DOHH2 (cell line): ENCODE measurements around the gene RNU5B-1.
"Not testable (repeated sequence)": the region's sequence is repeated elsewhere in the genome, so short reads cannot be mapped to it uniquely, and the experiment has no call there.

Experiments
- H3F3A ChIP-seq: fragments of 200-600 bp; sonication (generic), shearing (Covaris generic); 2 replicates; pipeline ENCODE4 v1.6.0; 2016; ENCODE audit warnings: antibody characterized with exemption, mild to moderate bottlenecking; ENCODE audit not compliant: control insufficient read depth, insufficient read depth
- H3K27ac ChIP-seq: fragments of 200-600 bp; sonication (generic); 2 replicates; pipeline ENCODE4 v1.5.1; 2014; ENCODE audit warnings: low read depth, mild to moderate bottlenecking, low read length, moderate library complexity
- H3K27me3 ChIP-seq: fragments of 200-600 bp; sonication (generic); 2 replicates; pipeline ENCODE4 v1.6.1; 2014; ENCODE audit warnings: mild to moderate bottlenecking, low read length, mixed read lengths; ENCODE audit not compliant: control insufficient read depth
- H3K36me3 ChIP-seq: fragments of 200-600 bp; sonication (generic); 2 replicates; pipeline ENCODE4 v1.6.1; 2014; ENCODE audit warnings: mild to moderate bottlenecking, low read length, moderate library complexity, mixed read lengths; ENCODE audit not compliant: control insufficient read depth
- H3K4me1 ChIP-seq: fragments of 200-600 bp; sonication (generic); 2 replicates; pipeline ENCODE4 v1.6.1; 2014; ENCODE audit warnings: mild to moderate bottlenecking, low read length, mixed read lengths; ENCODE audit not compliant: control insufficient read depth
- H3K4me2 ChIP-seq: fragments of 200-600 bp; sonication (generic); 2 replicates; pipeline ENCODE4 v1.6.0; 2014; ENCODE audit warnings: mild to moderate bottlenecking, low read length, moderate library complexity
- H3K4me3 ChIP-seq: fragments of 200-600 bp; sonication (generic); 2 replicates; pipeline ENCODE4 v1.5.1; 2014; ENCODE audit warnings: mild to moderate bottlenecking, low read length, mixed read lengths
- H3K79me2 ChIP-seq: fragments of 200-600 bp; sonication (generic); 2 replicates; pipeline ENCODE4 v1.6.1; 2014; ENCODE audit warnings: mild to moderate bottlenecking, low read length, mixed read lengths; ENCODE audit not compliant: control insufficient read depth
- H3K9me2 ChIP-seq: fragments of 200-600 bp; sonication (generic); replicated peaks from 2 replicates; pipeline ENCODE4 v1.6.1; 2014; ENCODE audit warnings: mild to moderate bottlenecking, low read length, mixed read lengths; ENCODE audit not compliant: control insufficient read depth
- H3K9me3 ChIP-seq: fragments of 200-600 bp; sonication (generic); 2 replicates; pipeline ENCODE4 v1.6.1; 2014; ENCODE audit warnings: antibody characterized with exemption, low read length, mixed read lengths; ENCODE audit not compliant: control insufficient read depth, insufficient read depth
- H4K20me1 ChIP-seq: fragments of 200-600 bp; sonication (generic); 2 replicates; pipeline ENCODE4 v1.6.0; 2014; ENCODE audit warnings: low read depth, mild to moderate bottlenecking, antibody characterized with exemption, low read length, moderate library complexity; ENCODE audit not compliant: control insufficient read depth, insufficient read depth
- CTCF ChIP-seq: fragments of 200-600 bp; sonication (generic); IDR thresholded peaks from one replicate; pipeline ENCODE4 v1.5.1; 2014; ENCODE audit warnings: antibody characterized with exemption, mild to moderate bottlenecking, low read depth, low read length; ENCODE audit not compliant: poor library complexity, severe bottlenecking
- EZH2phosphoT487 ChIP-seq: fragments of 200-600 bp; sonication (generic); IDR thresholded peaks from 2 replicates; pipeline ENCODE4 v1.6.1; 2017; ENCODE audit warnings: borderline replicate concordance, mild to moderate bottlenecking, antibody characterized with exemption, low read length, moderate library complexity, mixed read lengths

The RNU5B-1 gene

GRCh38 chr15:65344214-65344913, 39.9 kb downstream of the RNU5B-1 start:
- no peaks in the 10 kb centered on the region for H3K9me2 ChIP-seq
- TF ChIP-seq EZH2phosphoT487 (no peak), CTCF (no peak)
- H3K27ac ChIP-seq: no peak overlapping the region
- H3K36me3 ChIP-seq: no peaks in the 10 kb centered on the region
- H3K27me3 ChIP-seq: peaks cover 31% of the 10 kb centered on the region
- H3K4me3 ChIP-seq: no peak overlapping the region
- H3K79me2 ChIP-seq: no peaks in the 10 kb centered on the region
- H3K9me3 ChIP-seq: no peaks in the 10 kb centered on the region
- no peaks in the 10 kb centered on the region for H3F3A ChIP-seq
- H3K4me2 ChIP-seq: no peak overlapping the region
- H4K20me1 ChIP-seq: no peaks in the 10 kb centered on the region
- H3K4me1 ChIP-seq: peaks cover 10% of the 10 kb centered on the region

- peaks cover 5% of the 10 kb centered on the region for H3K4me1 ChIP-seq
- no peak overlapping the region for H3K27ac ChIP-seq
- no peaks in the 10 kb centered on the region for H3F3A ChIP-seq
- H3K27me3 ChIP-seq: peaks cover 31% of the 10 kb centered on the region
- no peaks in the 10 kb centered on the region for H3K9me2 ChIP-seq
- no peaks in the 10 kb centered on the region for H3K79me2 ChIP-seq
- no peak overlapping the region for H3K4me3 ChIP-seq
- no peaks in the 10 kb centered on the region for H4K20me1 ChIP-seq
- H3K36me3 ChIP-seq: no peaks in the 10 kb centered on the region
- H3K9me3 ChIP-seq: no peaks in the 10 kb centered on the region
- H3K4me2 ChIP-seq: no peak overlapping the region
- TF ChIP-seq CTCF: no peak
- TF ChIP-seq EZH2phosphoT487: no peak
These were observed 40.4 kb downstream of the RNU5B-1 start for GRCh38 chr15:65344914-65345275.

- Histone ChIP-seq H3K4me3 (no peak overlapping the region), H3F3A (no peaks in the 10 kb centered on the region), H3K4me2 (no peak overlapping the region), H3K79me2 (no peaks in the 10 kb centered on the region), H3K27me3 (peaks cover 31% of the 10 kb centered on the region), H3K4me1 (no peaks in the 10 kb centered on the region), H3K9me2 (no peaks in the 10 kb centered on the region), H3K9me3 (peaks cover 4% of the 10 kb centered on the region; the same call in 1 of the 2 replicates), H3K36me3 (no peaks in the 10 kb centered on the region), H4K20me1 (no peaks in the 10 kb centered on the region), H3K27ac (no peak overlapping the region)
- TF ChIP-seq CTCF (no peak), EZH2phosphoT487 (no peak)
These were observed 42.5 kb downstream of the RNU5B-1 start for GRCh38 chr15:65346856-65347598.

- H3K27ac ChIP-seq, H3F3A ChIP-seq, H3K4me1 ChIP-seq, H3K4me2 ChIP-seq, H3K4me3 ChIP-seq, H3K79me2 ChIP-seq, H4K20me1 ChIP-seq, H3K36me3 ChIP-seq, H3K9me2 ChIP-seq: not testable (repeated sequence)
- Histone ChIP-seq H3K9me3 (peaks cover 10% of the 10 kb centered on the region; the same call in 1 of the 2 replicates), H3K27me3 (peaks cover 29% of the 10 kb centered on the region)
These were observed 43.3 kb downstream of the RNU5B-1 start for GRCh38 chr15:65347756-65348155.
